GM18951 (cell line): ENCODE results near the gene SPRN.

Experiments
- POLR2A ChIP-seq: IDR thresholded peaks from 4 replicates; pipeline ENCODE4 v1.6.1; 2011; ENCODE audit warnings: mild to moderate bottlenecking; ENCODE audit not compliant: insufficient read length, insufficient read depth; ENCODE audit errors: extremely low read depth
- in situ Hi-C: fragments of 300-500 bp; cut with MboI; formaldehyde crosslinking; loops from one replicate; pipeline ENCODE4 v1.12.0; 2022; ENCODE audit warnings: low sequenced_read_pairs, mixed read lengths, inconsistent platforms; ENCODE audit not compliant: unreplicated experiment

Gene SPRN

DNA sequence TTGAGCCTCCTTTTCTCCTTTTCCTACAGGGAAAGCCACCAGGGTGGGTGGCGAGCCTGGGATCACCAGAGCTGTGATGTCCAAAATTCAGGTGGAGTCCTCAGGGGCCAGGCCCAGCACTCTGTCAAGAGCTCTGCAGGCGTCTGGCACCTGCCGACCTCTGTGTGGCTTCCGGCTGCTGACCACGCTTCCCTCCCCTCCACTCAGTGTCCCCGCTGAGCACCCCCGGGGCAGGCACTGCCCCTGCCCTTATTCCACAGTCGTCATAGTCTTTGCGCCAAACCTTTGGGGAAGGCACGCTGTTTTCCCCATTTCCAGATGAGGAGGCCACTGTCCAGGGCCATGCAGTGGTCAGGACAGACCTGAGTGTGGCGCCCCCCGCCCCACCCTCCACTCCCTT, 22.9 kb downstream of the SPRN start:
- in situ Hi-C loops: no loop called here
- no peak for TF ChIP-seq POLR2A

DNA sequence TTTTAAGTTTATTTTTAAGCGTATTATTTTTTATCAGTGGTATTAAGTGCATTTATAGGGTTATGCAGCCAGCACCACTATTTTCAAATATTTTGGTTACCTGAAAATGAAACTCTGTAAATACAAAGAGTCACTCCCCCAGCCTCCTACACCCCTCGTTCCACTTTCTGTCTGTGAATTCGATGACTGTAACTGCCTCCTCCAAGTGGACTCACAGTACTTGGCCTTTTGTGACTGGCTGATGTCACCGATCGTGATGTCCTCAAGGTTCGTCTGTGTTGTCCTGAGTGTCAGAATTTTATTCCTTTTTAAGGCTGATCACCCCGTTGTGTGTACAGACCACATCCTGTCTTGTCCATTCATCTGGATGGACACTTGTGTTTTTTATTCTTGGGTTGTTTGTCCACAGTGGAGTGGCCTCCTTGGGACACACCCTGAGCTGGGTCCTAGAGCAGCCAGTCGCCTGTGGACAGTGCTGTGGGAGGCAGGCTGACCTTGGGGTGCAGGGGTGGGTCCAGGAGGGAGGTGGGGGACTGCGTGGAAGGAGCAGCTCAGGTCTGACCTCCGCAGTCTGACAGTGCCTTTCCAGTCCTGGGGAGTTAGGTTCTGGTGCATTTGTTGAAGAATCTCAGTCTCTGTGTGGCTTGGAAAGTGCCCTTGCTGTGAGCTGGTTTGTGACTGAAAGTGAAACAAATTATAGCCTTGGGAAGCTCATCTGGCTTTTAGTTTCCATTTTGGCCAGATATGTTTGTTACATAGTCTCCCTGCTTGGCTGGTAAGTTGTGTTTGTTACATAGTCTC, 23.6 kb downstream of the SPRN start:
- peak; percentile 26 for TF ChIP-seq POLR2A
- in situ Hi-C loops: no loop called here

DNA sequence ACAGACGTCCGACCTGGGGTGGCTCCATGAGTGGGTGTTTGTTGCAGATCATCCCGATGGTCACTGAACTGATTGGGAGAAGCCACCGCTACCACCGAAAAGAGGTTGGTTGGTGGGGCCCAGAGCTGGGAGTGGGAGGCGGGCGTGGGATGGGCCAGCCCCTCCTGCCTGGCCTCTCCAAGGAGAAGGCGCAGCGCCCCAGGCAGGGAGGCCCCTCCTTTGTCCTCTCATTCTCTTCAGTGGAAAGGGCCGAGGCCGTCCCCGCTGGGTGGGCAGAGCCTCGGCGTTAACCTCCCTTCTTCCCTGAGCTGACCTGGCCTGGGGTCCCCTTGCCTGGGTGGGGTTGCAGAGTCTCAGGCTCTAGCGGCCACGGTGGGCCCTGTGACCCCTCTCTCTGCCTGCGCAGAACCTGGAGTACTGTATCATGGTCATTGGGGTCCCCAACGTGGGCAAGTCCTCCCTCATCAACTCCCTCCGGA, 25.3 kb downstream of the SPRN start:
- in situ Hi-C loops: no loop called here

DNA sequence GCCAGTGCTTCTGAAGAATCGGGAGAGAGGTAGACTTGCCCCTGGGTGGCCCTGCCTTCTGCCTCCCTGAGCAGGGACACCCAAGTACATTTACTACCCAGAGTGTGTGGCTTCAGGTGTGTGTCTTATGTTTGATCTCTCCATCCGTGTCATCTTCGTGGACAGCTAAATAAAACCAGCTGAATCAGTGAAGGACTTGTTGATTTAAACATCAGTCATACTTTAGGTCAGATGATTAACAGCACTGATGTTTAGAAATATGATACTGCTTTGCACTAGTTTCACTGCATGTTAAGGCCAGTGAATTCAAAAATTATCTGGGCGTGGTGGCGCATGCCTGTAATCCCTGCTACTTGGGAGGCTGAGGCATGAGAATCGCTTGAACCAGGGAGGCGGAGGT, 26.5 kb downstream of the SPRN start:
- TF ChIP-seq POLR2A: no peak

More for the DNA sequence above, 25.3 kb downstream of the SPRN start:
- no peak for TF ChIP-seq POLR2A

DNA sequence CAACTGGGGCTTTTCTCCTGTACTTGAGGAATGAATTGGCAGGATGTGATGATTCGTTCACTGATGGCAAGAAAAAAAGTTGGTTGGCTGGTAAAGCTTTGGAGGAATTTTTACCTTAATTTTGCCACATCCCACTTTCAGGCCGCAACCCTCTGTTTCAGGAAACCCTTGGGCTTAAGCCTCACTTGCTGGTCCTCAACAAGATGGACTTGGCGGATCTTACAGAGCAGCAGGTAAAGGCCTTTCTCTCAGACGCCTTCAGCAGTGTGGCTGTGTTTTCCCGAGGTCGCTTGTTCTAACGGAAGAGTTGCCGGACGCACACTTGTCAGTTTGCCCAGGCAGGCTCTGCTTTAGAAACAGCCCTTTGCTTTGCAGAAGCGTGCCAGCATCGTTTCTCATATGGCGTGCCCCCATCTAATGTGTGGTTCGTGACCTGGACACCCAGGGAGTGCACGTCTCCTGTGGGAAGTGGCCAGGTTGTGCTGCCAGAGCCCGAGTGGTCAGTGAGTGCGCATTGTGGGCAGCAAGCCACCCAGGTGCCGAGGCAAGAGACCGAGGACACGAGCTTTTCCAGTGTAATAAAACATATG, 28.3 kb downstream of the SPRN start:
- no peak for TF ChIP-seq POLR2A
- in situ Hi-C loops: no loop called here

More for the DNA sequence above, 26.5 kb downstream of the SPRN start:
- in situ Hi-C loops: no loop called here

DNA sequence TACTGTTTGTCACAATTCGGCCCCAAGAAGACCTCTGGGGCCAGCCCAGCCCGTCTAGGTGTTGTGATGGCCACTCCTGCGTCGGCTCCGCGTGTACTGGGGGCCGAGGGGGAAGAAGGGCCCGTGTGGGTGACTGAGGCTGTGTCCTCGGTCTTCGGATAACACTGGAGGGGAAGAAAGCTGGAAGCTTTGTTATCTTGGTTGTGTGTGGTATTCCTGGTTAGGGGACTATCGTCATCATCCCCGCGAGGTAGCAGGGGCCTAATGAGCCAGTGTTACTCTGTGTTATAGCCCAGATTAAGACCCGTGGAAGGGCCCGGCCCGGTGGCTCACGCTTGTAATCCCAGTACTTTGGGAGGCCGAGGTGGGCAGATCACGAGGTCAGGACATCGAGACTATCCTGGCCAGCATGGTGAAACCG, 29.6 kb downstream of the SPRN start:
- in situ Hi-C loops: no loop called here
- no peak for TF ChIP-seq POLR2A

DNA sequence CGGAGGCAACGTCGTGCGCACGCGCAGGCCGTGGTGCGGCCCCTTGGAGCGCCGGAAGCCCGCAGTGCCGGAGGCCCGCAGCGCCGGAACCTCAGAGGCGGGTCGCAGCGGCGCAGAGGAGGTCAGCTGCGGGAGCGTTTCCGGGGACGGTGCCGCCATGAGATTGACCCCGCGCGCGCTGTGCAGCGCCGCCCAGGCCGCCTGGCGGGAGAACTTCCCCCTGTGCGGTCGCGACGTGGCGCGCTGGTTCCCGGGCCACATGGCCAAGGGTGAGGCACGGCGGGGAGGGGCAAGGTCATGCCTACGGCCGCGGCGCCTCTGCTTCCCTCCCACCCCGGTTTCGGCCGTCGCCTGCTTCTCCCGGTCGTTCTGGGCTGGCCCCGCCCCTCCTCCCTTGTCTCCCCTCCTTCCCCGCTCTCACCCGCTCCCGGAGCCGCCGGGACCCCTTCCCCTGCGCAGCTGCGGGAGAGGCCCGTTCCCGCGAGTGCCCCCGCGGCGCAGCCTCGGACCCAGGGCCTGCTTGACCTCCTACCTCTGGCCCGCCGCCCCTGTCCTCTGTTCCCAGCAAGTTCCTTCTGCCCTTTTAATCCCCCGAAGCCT, 30.3 kb downstream of the SPRN start, which contains the start of gene MTG1:
TSS of gene MTG1 (plus strand) at position 94 of the 600 bp plus-strand sequence. CDS start at position 158, 64 bp downstream.
- in situ Hi-C loops: no loop called here
- TF ChIP-seq POLR2A: peak; percentile 92

DNA sequence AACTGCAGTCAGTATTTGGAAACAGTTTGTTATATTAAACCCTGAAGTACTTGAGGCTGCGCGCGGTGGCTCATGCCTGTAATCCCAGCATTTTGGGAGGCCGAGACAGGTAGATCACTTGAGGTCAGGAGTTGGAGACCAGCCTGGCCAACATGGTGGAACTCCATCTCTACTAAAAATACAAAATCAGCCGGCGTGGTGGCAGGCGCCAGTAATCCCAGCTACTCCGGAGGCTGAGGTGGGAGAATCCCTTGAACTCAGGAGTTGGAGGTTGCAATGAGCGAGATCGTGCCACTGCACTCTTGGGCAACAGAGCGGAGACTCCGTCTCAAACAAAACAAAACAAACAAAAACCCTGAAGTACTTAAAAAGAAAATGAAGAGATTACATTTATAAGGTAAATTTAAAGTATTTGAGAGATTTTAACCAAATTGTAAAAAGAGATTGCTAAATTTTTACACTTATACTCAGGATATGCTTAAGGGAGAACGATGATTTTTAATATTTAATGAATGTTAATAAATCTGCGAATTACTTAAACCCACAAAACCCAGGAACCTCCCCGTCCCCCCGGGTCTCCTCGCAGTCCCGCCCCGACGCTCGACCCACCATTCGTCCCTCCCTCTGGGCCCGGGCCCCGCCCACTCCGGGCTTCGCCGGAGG, 30.9 kb downstream of the SPRN start:
- in situ Hi-C loops: no loop called here
- no peak for TF ChIP-seq POLR2A

DNA sequence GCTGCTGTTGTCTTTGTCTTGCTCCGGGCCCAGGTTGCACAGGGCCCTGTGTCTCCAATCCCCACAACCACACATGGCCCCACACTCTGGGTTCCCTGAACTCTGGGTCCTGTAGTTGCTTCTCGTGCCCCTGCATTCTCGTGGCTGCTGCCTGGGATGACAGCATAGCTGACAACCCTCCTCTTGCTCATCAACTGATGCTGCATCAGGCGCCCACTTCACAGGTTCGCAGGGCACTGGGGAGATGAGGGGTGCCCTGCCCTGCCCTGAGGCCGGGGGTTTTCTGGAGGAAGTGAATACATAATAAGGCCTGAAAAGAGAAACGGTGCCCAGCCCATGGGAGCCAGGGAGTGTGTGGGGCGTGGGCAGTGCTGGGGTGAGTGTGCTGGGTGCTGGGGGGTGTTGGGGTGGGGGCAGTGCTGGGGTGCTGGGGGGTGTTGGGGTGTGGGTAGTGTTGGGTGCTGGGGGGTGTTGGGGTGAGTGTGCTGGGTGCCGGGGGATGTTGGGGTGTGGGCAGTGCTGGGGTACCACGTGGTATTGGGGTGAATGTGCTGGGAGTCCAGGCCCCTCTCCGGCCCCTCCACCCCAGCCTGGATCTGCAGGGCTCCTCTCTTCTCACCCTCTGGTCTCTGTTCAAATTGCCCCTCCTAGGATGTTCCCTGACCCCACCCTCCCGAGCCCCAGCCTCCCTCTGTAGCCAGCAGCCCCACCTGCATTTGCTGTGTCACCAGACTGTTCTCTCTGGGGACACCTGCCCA, 32.5 kb downstream of the SPRN start:
- no peak for TF ChIP-seq POLR2A

DNA sequence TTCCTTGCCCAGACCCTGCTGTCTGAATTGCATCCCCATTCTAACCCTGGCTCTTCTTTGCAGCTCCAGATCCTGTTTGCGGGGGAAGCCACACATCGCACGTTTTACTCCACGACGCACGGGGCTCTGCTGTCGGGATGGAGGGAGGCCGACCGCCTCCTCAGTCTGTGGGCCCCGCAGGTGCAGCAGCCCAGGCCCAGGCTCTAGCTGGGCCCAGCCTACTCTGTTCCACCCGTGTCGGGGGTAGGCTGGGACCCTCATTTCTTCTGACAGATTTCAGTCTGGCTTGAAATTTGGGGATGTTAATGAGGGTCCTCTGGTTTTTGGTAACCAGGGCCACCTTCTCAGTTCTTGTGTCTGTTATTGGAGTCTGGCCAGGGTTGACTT, 33.2 kb downstream of the SPRN start:
- in situ Hi-C loops: no loop called here

More for the DNA sequence above, 32.5 kb downstream of the SPRN start:
- in situ Hi-C loops: no loop called here

DNA sequence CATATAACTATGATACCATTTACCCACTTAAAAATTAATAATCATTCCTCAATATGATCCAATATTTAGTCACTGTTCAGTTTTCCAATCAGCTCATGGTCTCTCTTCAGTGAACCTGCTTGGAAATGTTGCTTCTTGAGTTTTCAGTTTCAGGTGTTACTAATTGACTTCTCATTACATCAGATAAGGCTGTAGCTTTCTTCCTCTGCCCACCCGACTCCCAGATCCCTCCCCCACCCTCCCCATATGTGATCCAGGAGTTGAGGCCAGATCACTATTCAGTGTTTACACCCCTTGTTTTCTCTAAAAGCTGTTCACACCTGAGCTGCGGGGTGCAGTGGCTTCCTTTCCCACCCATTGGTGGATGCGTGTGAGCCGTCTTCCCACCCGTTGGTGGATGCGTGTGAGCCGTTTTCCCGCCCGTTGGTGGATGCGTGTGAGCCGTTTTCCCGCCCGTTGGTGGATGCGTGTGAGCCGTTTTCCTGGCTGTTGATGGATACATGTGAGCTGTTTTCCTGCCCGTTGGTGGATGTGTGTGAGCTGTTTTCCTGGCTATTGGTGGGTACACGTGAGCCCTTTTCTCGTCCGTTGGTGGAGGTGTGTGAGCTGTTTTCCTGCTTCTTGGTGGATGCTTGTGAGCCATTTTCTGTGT, 33.7 kb downstream of the SPRN start:
- TF ChIP-seq POLR2A: no peak
- in situ Hi-C loops: no loop called here

More for the DNA sequence above, 33.2 kb downstream of the SPRN start:
- TF ChIP-seq POLR2A: no peak
